HT1080 (cell line): ENCODE measurements around the gene ANKRD28. TPM values are rescaled to one million over a fixed set of nuclear protein-coding genes. Genes with fewer than 3 reads are reported as not detected.

ENCODE experiments used
- DNase-seq: peaks from one replicate; pipeline ENCODE4 v3.0.0-alpha.2; 2015; ENCODE audit warnings: low read depth
- total RNA-seq: library from RNA; depleted of rRNA; stranded (reverse); fragments of >200 nt; shearing (Covaris generic); gene quantifications from 2 replicates; pipeline ENCODE4 v1.2.3, GENCODE V29; 2014

Gene ANKRD28
- total RNA-seq, 1 experiment from 2014 or later: 98.7 TPM

- no peak for DNase-seq
Observed at GRCh38 chr3:15666277-15666676, 131.5 kb downstream of the ANKRD28 start.

GRCh38 chr3:15665510-15666150 is 132.1 kb downstream of the ANKRD28 start:
- no peak for DNase-seq

- DNase-seq: no peak
Observed at GRCh38 chr3:15664144-15664543, 133.6 kb downstream of the ANKRD28 start.

- no peak for DNase-seq
Observed at GRCh38 chr3:15660055-15660935, 137.5 kb downstream of the ANKRD28 start.

- DNase-seq: no peak
Observed at GRCh38 chr3:15659254-15659975, 138.4 kb downstream of the ANKRD28 start.

- DNase-seq: peak; percentile 44
Observed at GRCh38 chr3:15657016-15657415, 140.8 kb downstream of the ANKRD28 start.

- DNase-seq: no peak
Observed at GRCh38 chr3:15656342-15656741, 141.4 kb downstream of the ANKRD28 start.

GRCh38 chr3:15654891-15655290 is 142.9 kb downstream of the ANKRD28 start:
- no peak for DNase-seq

GRCh38 chr3:15654127-15654526 is 143.7 kb downstream of the ANKRD28 start:
- DNase-seq: no peak

GRCh38 chr3:15653321-15653720 is 144.5 kb downstream of the ANKRD28 start:
- DNase-seq: no peak

GRCh38 chr3:15651396-15651795 is 146.4 kb downstream of the ANKRD28 start:
- no peak for DNase-seq

GRCh38 chr3:15649858-15650257 is 147.9 kb downstream of the ANKRD28 start:
- no peak for DNase-seq

- DNase-seq: no peak
Observed at GRCh38 chr3:15649341-15649740, 148.4 kb downstream of the ANKRD28 start.

- peak; percentile 99 for DNase-seq
Observed at GRCh38 chr3:15647611-15648167, 150.1 kb downstream of the ANKRD28 start.

GRCh38 chr3:15646851-15647511 is 150.8 kb downstream of the ANKRD28 start:
- DNase-seq: peak; percentile 100

- DNase-seq: peak; percentile 98
Observed at GRCh38 chr3:15645740-15646501, 151.9 kb downstream of the ANKRD28 start.

GRCh38 chr3:15645246-15645645 is 152.5 kb downstream of the ANKRD28 start:
- DNase-seq: no peak

GRCh38 chr3:15638891-15639262 is 158.9 kb downstream of the ANKRD28 start:
- DNase-seq: peak; percentile 60

GRCh38 chr3:15638193-15638890 is 159.4 kb downstream of the ANKRD28 start:
- DNase-seq: no peak
